Parathyroid adenoma (tissue), 2 donors: Measurements from ENCODE around the gene SUPT6H.

Source experiments
- H2AFZ ChIP-seq: fragments of 300-600 bp; sonication (generic); one replicate; pipeline ENCODE4 v1.7.0; 2017; ENCODE audit warnings: antibody characterized with exemption, mild to moderate bottlenecking
- H3K27ac ChIP-seq: fragments of 300-600 bp; sonication (generic); one replicate; pipeline ENCODE4 v1.7.0; 2017
- H3K27me3 ChIP-seq: fragments of 300-600 bp; sonication (generic); one replicate; pipeline ENCODE4 v1.7.0; 2017; ENCODE audit warnings: low read length; ENCODE audit not compliant: control insufficient read depth, insufficient read depth
- H3K36me3 ChIP-seq: fragments of 300-600 bp; sonication (generic); one replicate; pipeline ENCODE4 v1.7.0; 2017; ENCODE audit warnings: low read length; ENCODE audit not compliant: control insufficient read depth, insufficient read depth
- H3K4me1 ChIP-seq: fragments of 300-600 bp; sonication (generic); one replicate; pipeline ENCODE4 v1.7.0; 2017; ENCODE audit warnings: control low read depth
- H3K4me2 ChIP-seq: fragments of 300-600 bp; sonication (generic); one replicate; pipeline ENCODE4 v1.7.0; 2017; ENCODE audit warnings: low read length
- H3K4me3 ChIP-seq: fragments of 300-600 bp; sonication (generic); one replicate; pipeline ENCODE4 v1.7.0; 2017; ENCODE audit warnings: low read depth, low read length
- H3K79me2 ChIP-seq: fragments of 300-600 bp; sonication (generic); one replicate; pipeline ENCODE4 v1.7.0; 2017; ENCODE audit warnings: control low read depth
- H3K9ac ChIP-seq: fragments of 300-600 bp; sonication (generic); one replicate; pipeline ENCODE4 v1.7.0; 2017; ENCODE audit warnings: mild to moderate bottlenecking
- H3K9me3 ChIP-seq: fragments of 300-600 bp; sonication (generic); one replicate; pipeline ENCODE4 v1.7.0; 2017; ENCODE audit warnings: low read length; ENCODE audit not compliant: control insufficient read depth
- CTCF ChIP-seq: fragments of 300-600 bp; sonication (generic); IDR thresholded peaks from one replicate; pipeline ENCODE4 v1.7.0; 2017; ENCODE audit warnings: antibody characterized with exemption, mild to moderate bottlenecking
- donor health status: primary hyperparathyroidism.

SUPT6H gene

GRCh38 chr17:28700278-28700677 lies 38.3 kb downstream of the SUPT6H start:
- TF ChIP-seq CTCF, result no peak
- Histone ChIP-seq H3K79me2 (no peaks in the 10 kb centered on the region), H3K9me3 (no peaks in the 10 kb centered on the region), H3K9ac (no peak overlapping the region), H3K36me3 (no peaks in the 10 kb centered on the region), H3K4me2 (no peak overlapping the region), H3K4me3 (no peak overlapping the region), H3K4me1 (no peaks in the 10 kb centered on the region), H3K27ac (no peak overlapping the region), H3K27me3 (no peaks in the 10 kb centered on the region), H2AFZ (no peak overlapping the region)

GRCh38 chr17:28700830-28701492 lies 39.0 kb downstream of the SUPT6H start:
- H3K36me3 ChIP-seq, result no peaks in the 10 kb centered on the region
- H3K4me2 ChIP-seq, result no peak overlapping the region
- H2AFZ ChIP-seq, result no peak overlapping the region
- no peaks in the 10 kb centered on the region for H3K27me3 ChIP-seq
- no peak overlapping the region for H3K27ac ChIP-seq
- no peaks in the 10 kb centered on the region for H3K9me3 ChIP-seq
- no peak overlapping the region for H3K9ac ChIP-seq
- TF ChIP-seq CTCF, result no peak
- no peak overlapping the region for H3K4me3 ChIP-seq
- H3K4me1 ChIP-seq, result no peaks in the 10 kb centered on the region
- no peaks in the 10 kb centered on the region for H3K79me2 ChIP-seq

GRCh38 chr17:28702026-28702751 lies 40.2 kb downstream of the SUPT6H start:
- H3K36me3 ChIP-seq, result no peaks in the 10 kb centered on the region
- H3K4me2 ChIP-seq, result no peak overlapping the region
- no peaks in the 10 kb centered on the region for H3K79me2 ChIP-seq
- no peaks in the 10 kb centered on the region for H3K4me1 ChIP-seq
- TF ChIP-seq CTCF, result no peak
- no peaks in the 10 kb centered on the region for H3K9me3 ChIP-seq
- no peak overlapping the region for H3K4me3 ChIP-seq
- no peak overlapping the region for H3K27ac ChIP-seq
- no peak overlapping the region for H2AFZ ChIP-seq
- no peak overlapping the region for H3K9ac ChIP-seq
- H3K27me3 ChIP-seq, result no peaks in the 10 kb centered on the region

GRCh38 chr17:28702752-28703150 lies 40.7 kb downstream of the SUPT6H start:
- H3K4me1 ChIP-seq, result no peaks in the 10 kb centered on the region
- H2AFZ ChIP-seq, result no peak overlapping the region
- H3K9ac ChIP-seq, result no peak overlapping the region
- no peak overlapping the region for H3K27ac ChIP-seq
- no peaks in the 10 kb centered on the region for H3K9me3 ChIP-seq
- no peaks in the 10 kb centered on the region for H3K79me2 ChIP-seq
- H3K27me3 ChIP-seq, result no peaks in the 10 kb centered on the region
- no peak overlapping the region for H3K4me3 ChIP-seq
- H3K4me2 ChIP-seq, result no peak overlapping the region
- H3K36me3 ChIP-seq, result no peaks in the 10 kb centered on the region
- no peak for TF ChIP-seq CTCF
